T-helper 2 cell treated with Interferon-gamma antibody and Interleukin-4, amounts not matched to agents 100 ng/mL and 5 ng/mL, for 36 hours (primary cell): ENCODE data around the gene TK1. TPM values are rescaled to one million over a fixed set of nuclear protein-coding genes. Genes with fewer than 3 reads are reported as not detected.

Experiments
- intact Hi-C: fragments of 100-400 bp; cut with micrococcal nuclease; formaldehyde crosslinking; loops from one replicate; pipeline ENCODE4 v1.15.1; 2023
- total RNA-seq: library from RNA; stranded (reverse); gene quantifications from 2 replicates; pipeline ENCODE4 v1.2.3, GENCODE V29; 2022

The TK1 gene
- total RNA-seq, 1 donor from 2014 or later = 76.1 TPM

- intact Hi-C loops = no loop called here
Observed at GRCh38 chr17:78223061-78223460, 36.2 kb upstream of the TK1 start.

DNA sequence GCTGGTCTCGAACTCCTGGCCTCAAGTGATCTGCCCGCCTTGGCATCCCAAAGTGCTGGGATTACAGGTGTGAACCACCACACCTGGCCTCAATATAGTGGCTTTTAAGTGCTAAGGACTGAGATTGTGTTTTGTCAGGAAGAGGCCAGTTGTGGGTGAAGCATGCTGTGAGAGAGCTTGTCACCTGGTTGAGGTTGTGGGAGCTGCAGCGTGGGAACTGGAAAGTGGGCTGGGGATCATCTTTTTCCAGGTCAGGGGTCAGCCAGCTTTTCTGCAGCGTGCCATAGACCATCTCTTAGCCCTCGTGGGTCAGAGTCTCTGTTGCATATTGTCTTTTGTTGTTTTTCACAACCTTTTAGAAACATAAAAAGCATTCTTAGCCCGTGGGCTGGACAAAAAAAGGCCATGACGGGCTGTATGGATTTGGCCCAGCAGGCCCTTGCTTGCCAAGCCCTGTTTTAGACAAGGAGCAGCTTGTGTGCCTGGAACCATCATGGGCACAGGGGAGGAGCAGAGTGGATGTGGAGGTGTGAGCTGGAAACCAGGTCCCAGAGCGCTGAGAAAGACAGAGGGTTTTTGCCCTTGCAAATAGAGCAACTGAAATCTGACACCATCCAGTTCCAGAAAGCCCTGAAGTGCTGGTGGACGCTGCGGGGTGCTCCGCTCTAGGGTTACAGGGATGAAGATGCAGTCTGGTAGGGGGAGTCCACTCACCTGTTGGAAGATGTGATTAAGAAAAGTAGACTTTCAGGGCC lies 32.7 kb upstream of the TK1 start:
- intact Hi-C loops = no loop called here

- intact Hi-C loops = loop anchor here (1.0 kb wide), 1 partner anchor 74 kb away; no protein-coding TSS in a partner anchor
Observed at GRCh38 chr17:78214706-78215061, 27.8 kb upstream of the TK1 start.

DNA sequence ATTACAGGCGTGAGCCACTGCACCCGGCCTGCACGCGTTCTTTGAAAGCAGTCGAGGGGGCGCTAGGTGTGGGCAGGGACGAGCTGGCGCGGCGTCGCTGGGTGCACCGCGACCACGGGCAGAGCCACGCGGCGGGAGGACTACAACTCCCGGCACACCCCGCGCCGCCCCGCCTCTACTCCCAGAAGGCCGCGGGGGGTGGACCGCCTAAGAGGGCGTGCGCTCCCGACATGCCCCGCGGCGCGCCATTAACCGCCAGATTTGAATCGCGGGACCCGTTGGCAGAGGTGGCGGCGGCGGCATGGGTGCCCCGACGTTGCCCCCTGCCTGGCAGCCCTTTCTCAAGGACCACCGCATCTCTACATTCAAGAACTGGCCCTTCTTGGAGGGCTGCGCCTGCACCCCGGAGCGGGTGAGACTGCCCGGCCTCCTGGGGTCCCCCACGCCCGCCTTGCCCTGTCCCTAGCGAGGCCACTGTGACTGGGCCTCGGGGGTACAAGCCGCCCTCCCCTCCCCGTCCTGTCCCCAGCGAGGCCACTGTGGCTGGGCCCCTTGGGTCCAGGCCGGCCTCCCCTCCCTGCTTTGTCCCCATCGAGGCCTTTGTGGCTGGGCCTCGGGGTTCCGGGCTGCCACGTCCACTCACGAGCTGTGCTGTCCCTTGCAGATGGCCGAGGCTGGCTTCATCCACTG lies 27.3 kb upstream of the TK1 start, which contains the start of gene BIRC5:
Gene BIRC5, plus strand, starts transcription at position 238 of the 690 bp plus-strand sequence. Its CDS starts 64 bp downstream, at position 302.
- intact Hi-C loops = loop anchor here (1.0 kb wide), 1 partner anchor 74 kb away; no protein-coding TSS in a partner anchor

DNA sequence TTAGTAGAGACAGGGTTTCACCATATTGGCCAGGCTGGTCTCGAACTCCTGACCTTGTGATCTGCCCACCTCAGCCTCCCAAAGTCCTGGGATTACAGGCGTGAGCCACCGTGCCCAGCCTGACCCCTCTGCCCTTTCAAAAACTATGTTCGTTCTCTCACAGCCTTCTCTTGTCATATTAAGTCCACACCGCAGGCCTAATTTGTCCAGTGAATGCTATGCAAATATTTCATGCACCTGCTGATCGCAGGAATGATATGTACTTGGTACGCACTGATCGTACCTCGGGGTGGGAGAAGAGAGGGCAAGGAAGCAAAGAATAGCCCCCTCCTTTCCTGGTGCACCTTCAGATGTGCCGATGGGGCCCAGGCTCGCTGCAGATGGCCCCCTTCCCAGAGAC lies 24.2 kb upstream of the TK1 start:
- intact Hi-C loops = no loop called here

- intact Hi-C loops = no loop called here
Observed at GRCh38 chr17:78210111-78210510, 23.3 kb upstream of the TK1 start.

- intact Hi-C loops = no loop called here
Observed at GRCh38 chr17:78208486-78208885, 21.6 kb upstream of the TK1 start.

DNA sequence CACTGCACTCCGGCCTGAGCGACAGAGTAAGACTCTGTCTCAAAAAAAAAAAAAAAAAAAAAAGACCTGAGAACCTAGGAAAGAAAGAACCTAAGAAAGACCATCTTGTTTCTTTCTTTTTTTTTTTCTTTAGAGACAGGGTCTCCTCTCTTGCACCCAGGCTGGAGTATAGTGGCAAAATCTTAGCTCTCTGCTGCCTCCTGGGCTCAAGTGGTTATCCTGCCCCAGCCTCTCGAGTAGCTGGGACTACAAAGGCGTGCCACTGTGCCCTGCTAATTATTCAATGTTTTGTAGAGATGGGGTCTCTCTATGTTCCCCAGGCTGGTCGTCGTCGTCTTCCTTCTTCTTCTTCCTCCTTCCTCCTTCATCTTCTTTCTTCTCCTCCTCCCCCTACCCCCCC lies 19.4 kb upstream of the TK1 start:
- intact Hi-C loops = no loop called here

- intact Hi-C loops = no loop called here
Observed at GRCh38 chr17:78205124-78205775, 18.4 kb upstream of the TK1 start.

- intact Hi-C loops = no loop called here
Observed at GRCh38 chr17:78204387-78205123, 17.7 kb upstream of the TK1 start.

GRCh38 chr17:78202666-78203065 lies 15.8 kb upstream of the TK1 start:
- intact Hi-C loops = no loop called here

GRCh38 chr17:78200451-78200850 lies 13.6 kb upstream of the TK1 start:
- intact Hi-C loops = no loop called here

DNA sequence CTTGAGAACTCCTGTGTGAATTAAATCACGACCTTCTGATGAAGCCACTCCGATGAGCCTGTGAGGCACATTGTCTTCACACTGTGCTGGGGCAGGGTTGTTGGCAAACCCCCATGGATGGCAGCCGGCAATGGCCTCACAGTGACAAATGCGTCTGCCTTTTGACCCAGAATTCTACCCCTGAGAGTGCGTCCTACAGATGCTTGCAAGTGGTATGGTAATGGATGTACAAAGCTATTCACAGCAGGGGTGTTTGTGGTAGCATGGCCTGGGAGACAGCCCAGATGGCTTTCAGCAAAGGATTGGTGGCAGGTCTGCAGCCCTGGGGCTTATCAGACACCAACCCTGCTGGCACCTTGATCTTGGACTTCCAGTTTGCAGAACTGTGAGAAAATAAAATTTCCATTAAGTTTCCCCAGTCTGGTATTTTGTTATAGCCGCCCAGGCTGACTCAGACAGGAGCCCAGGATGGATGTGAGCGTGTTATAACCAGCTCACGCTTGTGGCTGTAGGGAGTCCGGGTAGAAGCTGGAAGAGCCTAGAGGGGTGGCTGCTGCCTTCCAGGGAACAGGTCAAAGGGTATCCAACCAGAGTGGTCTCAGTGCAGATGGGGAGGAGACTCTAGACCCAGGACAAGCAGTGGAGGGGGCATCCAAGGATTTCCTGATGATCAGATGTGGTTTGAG lies 10.4 kb upstream of the TK1 start:
- intact Hi-C loops = no loop called here

DNA sequence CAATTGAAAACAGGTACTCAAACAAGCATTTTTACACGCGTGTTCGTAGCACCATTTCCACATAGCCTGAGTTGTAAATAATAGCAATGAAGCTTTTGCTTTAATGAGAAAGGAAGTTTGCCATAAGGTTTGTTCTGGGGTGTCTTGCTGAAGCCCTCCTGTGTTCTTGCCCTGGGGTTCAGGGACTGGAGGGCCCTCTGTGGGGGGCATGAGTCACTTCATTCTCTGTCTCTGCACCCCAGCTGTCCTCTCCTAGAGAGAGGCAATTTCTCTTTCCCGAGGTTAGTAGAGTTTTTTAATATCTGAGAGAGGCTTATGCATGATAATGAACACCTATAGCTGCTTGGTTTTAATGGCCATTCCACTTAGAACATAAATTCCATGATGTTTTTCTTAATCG lies 9.9 kb upstream of the TK1 start:
- intact Hi-C loops = no loop called here

GRCh38 chr17:78185981-78186691 lies 716 bp downstream of the TK1 start:
- intact Hi-C loops = loop anchor here (2.0 to 10.0 kb wide), 3 partner anchors 17 to 161 kb away; partner anchors contain the start of genes SYNGR2 and TMC8

- intact Hi-C loops = loop anchor here (10.0 kb wide), 1 partner anchor 160 kb away; no protein-coding TSS in a partner anchor
Observed at GRCh38 chr17:78184868-78185267, 2.0 kb downstream of the TK1 start.

DNA sequence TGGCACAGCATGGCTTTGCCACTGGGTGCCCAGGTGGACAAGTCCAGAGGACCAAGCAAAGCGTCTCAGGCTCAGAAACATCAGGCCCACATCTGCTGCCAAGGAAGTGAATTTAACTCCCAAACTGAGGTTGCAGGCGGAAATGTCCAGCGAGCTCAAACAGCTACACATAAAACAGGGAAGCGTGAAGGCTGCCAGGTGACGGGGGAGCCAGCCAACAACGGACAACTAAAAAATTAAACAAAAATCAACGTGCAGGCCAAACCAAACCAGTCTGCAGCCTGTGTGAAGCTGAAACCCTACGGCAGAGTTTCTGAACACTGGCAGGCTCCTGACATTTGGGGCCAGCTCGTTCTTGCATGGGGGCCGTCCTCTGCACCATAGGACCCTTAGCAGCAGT lies 2.5 kb downstream of the TK1 start:
- intact Hi-C loops = loop anchor here (10.0 kb wide), 1 partner anchor 160 kb away; no protein-coding TSS in a partner anchor

DNA sequence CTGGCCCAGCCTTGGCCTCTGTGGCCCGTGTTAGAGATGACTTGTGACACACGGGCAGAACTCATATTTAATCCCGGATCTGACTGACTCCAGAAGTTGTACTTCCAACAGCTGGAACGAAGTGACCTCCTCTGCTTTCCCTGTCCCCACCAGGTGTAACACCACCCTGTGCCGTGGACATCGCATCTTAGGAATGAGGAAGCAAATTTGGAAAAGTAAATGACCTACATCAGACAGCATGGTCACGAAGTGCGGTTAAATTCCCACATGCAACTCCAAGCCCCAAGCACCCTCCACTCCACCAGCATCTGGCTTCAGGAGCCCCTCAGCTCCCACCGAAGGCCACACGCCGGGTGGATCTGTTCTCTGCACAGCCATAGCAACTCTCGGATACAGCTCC lies 2.9 kb downstream of the TK1 start:
- intact Hi-C loops = loop anchor here (10.0 kb wide), 1 partner anchor 159 kb away; no protein-coding TSS in a partner anchor

DNA sequence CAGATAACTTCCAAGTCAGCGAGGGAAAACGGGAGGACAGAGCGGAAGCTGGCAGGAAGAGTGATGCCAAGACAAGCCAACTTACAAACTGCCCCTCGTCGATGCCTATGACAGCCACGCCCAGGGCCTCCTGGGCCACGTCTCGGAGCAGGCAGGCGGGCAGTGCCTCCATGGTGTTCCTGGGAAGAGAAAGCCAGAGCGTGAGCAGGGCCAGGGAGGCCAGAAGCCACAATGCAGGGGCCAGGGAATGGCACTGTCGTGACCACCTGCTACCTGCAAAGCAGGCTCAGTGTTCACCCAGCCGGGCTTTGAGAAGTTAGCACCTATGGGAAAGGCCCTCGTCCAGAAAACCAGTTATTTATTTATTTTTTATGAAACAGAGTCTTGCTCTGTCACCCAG lies 4.3 kb downstream of the TK1 start:
- intact Hi-C loops = loop anchor here (10.0 kb wide), 1 partner anchor 158 kb away; no protein-coding TSS in a partner anchor

DNA sequence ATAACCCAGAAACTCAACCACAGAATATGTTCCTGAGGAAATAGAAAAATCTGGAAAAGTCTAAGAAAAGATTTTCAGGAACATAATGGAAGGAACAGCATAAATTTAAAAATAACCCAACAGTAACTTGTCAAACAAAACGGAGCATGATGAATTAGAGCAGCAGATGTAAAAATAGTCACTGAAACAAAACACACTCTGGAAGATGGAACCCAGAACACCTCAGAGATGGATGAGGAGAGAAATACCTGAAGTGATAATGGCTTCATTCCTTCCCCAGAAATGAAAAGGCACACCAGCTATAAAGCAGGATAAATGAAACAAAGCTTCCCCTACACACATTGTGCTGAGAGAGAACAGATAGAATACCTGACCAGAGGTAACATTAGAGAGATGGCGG lies 6.3 kb downstream of the TK1 start:
- intact Hi-C loops = loop anchor here (10.0 kb wide), 1 partner anchor 156 kb away; no protein-coding TSS in a partner anchor
